NT2/D1 (cell line): ENCODE measurements around the gene SIRT3.
"Not testable (repeated sequence)": the region's sequence is repeated elsewhere in the genome, so short reads cannot be mapped to it uniquely, and the experiment has no call there.

Source experiments
- YY1 ChIP-seq: IDR thresholded peaks from 2 replicates; pipeline ENCODE4 v1.6.1; 2011; ENCODE audit not compliant: insufficient read length, insufficient read depth
- ZNF274 ChIP-seq: IDR thresholded peaks from 2 replicates; pipeline ENCODE4 v1.6.1; 2011; ENCODE audit warnings: mild to moderate bottlenecking, low read depth, low read length

DNA sequence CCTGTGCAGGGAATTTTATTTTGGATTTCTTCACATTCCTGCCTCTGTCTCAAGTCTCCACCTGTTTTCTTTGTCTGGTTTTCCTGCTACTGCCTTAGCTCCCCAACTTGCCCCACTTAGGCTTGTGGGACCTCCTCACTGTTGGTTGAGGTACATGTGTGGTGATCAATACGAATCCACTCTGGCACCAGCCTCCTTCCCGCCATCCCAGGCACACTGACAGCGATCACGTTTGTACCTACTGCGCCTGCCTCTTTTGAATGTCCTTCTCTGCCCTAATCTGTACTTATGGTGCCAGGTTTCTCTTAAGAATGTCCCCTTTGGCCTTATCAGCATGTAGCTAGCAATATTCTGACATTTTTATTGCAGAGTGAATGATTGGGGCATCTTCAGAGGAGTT lies 45.6 kb downstream of the SIRT3 start:
- not testable (repeated sequence) for TF ChIP-seq ZNF274, YY1
